Hippocampal formation (tissue), 2 donors: ENCODE results near the gene AP4B1.
"Not testable (repeated sequence)": the region's sequence is repeated elsewhere in the genome, so short reads cannot be mapped to it uniquely, and the experiment has no call there.

Experiments used
- DNase-seq, 2 donors: peaks; one replicate each; lab custom pipeline; 2025; lab: John Stamatoyannopoulos, UW

Gene AP4B1

GRCh38 chr1:113904674-113905434 is at the start of gene AP4B1, which contains the start of gene DCLRE1B:
AP4B1 (minus strand) TSS chr1:113904799; CDS start chr1:113904717, 82 bp downstream.
DCLRE1B (plus strand) TSS chr1:113905326; CDS start chr1:113905587, 261 bp downstream.
- peak; percentile 98 to 99 for DNase-seq

- no peak for DNase-seq
Measured at GRCh38 chr1:113951719-113952118, 47.1 kb upstream of the AP4B1 start.

GRCh38 chr1:113950908-113951307 is 46.3 kb upstream of the AP4B1 start:
- no peak for DNase-seq

GRCh38 chr1:113949007-113949406 is 44.4 kb upstream of the AP4B1 start:
- DNase-seq = no peak

GRCh38 chr1:113948151-113948550 is 43.6 kb upstream of the AP4B1 start:
- DNase-seq = not testable (repeated sequence)

- DNase-seq = no peak
Measured at GRCh38 chr1:113947388-113948107, 42.9 kb upstream of the AP4B1 start.

- DNase-seq = no peak
Measured at GRCh38 chr1:113946678-113947387, 42.2 kb upstream of the AP4B1 start.

GRCh38 chr1:113946112-113946511 is 41.5 kb upstream of the AP4B1 start:
- DNase-seq = no peak

- DNase-seq = no peak
Measured at GRCh38 chr1:113945329-113945728, 40.7 kb upstream of the AP4B1 start.

- no peak for DNase-seq
Measured at GRCh38 chr1:113943028-113943811, 38.6 kb upstream of the AP4B1 start.

- DNase-seq = no peak
Measured at GRCh38 chr1:113942527-113942926, 37.9 kb upstream of the AP4B1 start.

- no peak for DNase-seq
Measured at GRCh38 chr1:113941245-113941559, 36.6 kb upstream of the AP4B1 start.

- no peak for DNase-seq
Measured at GRCh38 chr1:113940365-113941244, 36.0 kb upstream of the AP4B1 start.

- DNase-seq = no peak
Measured at GRCh38 chr1:113938192-113938591, 33.6 kb upstream of the AP4B1 start.

GRCh38 chr1:113937146-113937545 is 32.5 kb upstream of the AP4B1 start:
- DNase-seq = no peak

- no peak for DNase-seq
Measured at GRCh38 chr1:113935970-113936369, 31.4 kb upstream of the AP4B1 start.

GRCh38 chr1:113935176-113935575 is 30.6 kb upstream of the AP4B1 start:
- no peak for DNase-seq

GRCh38 chr1:113934511-113935055 is 30.0 kb upstream of the AP4B1 start:
- no peak for DNase-seq

- no peak for DNase-seq
Measured at GRCh38 chr1:113934006-113934405, 29.4 kb upstream of the AP4B1 start.

GRCh38 chr1:113931451-113931851 is 26.9 kb upstream of the AP4B1 start:
- DNase-seq = no peak
